C4-2B (cell line): ENCODE results near the gene FAM20A.

ENCODE experiments used
- ZFX ChIP-seq: fragments of 450-650 bp; IDR thresholded peaks from 2 replicates; pipeline ENCODE4 v1.6.1; 2017
- TF ChIP-seq, protein P1 (sequence below): fragments of 450-650 bp; conservative IDR thresholded peaks from 2 replicates; pipeline ENCODE4 v1.5.1; 2017; ENCODE audit warnings: mild to moderate bottlenecking

DNA sequence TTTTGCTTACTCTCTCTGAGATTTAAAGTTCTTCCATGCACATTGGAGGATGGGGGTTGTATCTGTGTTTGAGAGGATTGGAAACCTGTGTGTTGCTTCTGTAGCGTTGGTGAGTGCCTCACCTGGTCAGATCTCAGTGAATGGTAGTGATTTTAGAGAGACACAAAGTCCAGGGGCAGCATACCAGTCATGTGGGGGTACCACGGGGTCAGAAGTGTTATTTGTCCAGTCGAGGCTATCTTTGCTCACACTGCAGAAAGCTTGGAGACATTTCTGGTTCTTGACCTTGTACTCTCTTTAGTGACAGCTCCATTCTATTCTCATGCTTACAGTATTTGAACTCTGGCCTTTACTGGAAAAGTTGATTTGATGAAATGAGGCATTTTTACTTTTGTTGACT, 65.2 kb downstream of the FAM20A start:
- TF ChIP-seq, protein P1, sequence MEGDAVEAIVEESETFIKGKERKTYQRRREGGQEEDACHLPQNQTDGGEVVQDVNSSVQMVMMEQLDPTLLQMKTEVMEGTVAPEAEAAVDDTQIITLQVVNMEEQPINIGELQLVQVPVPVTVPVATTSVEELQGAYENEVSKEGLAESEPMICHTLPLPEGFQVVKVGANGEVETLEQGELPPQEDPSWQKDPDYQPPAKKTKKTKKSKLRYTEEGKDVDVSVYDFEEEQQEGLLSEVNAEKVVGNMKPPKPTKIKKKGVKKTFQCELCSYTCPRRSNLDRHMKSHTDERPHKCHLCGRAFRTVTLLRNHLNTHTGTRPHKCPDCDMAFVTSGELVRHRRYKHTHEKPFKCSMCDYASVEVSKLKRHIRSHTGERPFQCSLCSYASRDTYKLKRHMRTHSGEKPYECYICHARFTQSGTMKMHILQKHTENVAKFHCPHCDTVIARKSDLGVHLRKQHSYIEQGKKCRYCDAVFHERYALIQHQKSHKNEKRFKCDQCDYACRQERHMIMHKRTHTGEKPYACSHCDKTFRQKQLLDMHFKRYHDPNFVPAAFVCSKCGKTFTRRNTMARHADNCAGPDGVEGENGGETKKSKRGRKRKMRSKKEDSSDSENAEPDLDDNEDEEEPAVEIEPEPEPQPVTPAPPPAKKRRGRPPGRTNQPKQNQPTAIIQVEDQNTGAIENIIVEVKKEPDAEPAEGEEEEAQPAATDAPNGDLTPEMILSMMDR, result no peak
- no peak for TF ChIP-seq ZFX
